Stimulated activated CD8-positive, alpha-beta memory T cell treated with anti-CD3 and anti-CD28 coated beads, Interleukin-4, amount 100 ng/mL, for 4 hours (primary cell): ENCODE data around the gene MCF2L2.

ENCODE experiments used
- DNase-seq, 2 donors: peaks; one replicate each; pipeline ENCODE4 v3.0.0-alpha.2; 2020; ENCODE audit warnings: low read depth in 2 of 2, low spot score in 1 of 2

The MCF2L2 gene

DNA sequence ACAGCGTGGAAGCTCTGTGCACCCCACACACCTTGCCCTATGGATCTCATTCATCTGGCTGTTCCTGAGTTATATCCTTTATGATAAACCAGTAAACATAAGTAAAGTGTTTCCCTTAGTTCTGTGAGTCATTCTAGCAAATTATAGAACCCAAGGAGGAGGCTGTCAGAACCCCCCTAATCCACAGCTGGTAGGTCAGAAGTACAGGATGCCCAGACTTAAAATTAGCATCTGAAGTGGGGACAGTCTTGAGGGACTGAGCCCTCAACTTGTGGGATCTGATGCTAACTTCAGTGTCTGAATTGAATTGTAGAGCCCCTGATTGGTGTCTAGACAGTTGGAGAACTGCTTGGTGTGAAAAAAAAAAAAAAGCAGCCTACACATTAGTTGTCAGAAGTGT lies 100.3 kb downstream of the MCF2L2 start:
- no peak for DNase-seq

DNA sequence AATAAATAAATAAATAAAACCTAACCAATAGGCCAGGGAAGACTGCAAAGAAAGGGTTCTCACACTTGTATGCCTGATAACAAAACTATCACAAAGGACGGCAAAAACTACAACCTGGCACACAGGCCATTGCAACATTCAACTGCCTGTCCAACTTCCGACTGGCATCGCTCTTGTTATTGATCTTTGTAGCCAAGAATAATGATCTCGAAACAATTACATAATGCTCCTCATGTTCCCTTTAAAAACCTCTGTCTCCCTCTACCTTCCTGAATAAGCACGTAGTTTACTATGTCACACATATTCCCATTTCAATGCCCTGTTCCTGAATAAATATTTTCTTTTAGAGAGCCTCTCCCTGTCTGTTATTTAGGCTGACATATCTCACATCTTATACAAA lies 101.1 kb downstream of the MCF2L2 start:
- DNase-seq = no peak

DNA sequence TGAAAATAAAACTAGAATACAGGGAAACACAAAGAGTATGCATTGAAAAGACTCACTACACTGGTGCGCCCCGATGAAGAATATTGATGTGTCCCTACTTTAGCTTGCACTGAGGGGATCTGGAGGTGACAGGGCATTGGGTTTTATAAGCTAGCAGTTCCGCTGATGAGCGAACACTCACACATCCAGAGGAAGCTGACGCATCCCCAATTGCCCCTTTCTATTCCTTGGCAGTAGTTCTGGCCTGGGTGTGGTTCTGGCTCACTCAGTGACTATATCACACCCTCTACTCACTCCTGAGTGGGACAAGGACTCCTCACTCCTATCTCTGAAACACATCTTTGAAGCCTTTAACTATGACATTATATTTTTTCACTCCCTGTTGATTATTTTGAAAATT lies 104.3 kb downstream of the MCF2L2 start:
- DNase-seq = no peak

DNA sequence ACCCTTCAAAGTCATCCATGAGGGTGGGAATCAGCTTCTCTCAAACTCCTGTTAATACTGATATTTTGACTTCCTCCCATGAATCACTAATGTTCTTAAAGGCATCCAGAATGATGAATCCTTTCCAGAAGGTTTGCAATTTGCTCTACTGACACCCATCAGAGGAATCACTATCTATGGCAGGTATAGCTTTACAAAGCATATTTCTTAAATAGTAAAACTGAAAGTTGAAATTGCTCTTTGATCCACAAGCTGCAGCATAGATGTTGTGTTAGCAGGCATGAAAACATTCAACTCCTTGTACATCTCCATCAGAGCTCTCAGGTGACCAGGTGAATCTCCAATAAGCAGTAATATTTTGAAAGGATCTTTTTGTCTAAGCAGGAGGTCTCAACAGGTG lies 109.0 kb downstream of the MCF2L2 start:
- DNase-seq = no peak

DNA sequence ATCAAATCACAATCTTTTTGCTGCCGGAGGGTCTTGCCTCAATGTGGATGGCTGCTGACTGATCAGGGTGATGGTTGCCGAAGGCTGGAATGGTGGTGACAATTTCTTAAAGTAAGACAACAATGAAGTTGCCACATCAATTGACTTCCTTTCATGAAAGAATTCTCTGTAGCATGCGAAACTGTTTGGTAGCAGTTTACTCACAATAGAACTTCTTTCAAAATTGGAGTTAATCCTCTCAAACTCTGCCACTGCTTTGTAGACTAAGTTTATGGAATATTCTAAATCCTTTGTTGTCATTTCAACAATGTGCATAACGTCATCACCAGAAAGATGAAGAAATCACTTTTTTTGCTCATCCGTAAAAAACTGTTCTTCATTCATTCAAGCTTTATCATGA lies 109.5 kb downstream of the MCF2L2 start:
- no peak for DNase-seq

DNA sequence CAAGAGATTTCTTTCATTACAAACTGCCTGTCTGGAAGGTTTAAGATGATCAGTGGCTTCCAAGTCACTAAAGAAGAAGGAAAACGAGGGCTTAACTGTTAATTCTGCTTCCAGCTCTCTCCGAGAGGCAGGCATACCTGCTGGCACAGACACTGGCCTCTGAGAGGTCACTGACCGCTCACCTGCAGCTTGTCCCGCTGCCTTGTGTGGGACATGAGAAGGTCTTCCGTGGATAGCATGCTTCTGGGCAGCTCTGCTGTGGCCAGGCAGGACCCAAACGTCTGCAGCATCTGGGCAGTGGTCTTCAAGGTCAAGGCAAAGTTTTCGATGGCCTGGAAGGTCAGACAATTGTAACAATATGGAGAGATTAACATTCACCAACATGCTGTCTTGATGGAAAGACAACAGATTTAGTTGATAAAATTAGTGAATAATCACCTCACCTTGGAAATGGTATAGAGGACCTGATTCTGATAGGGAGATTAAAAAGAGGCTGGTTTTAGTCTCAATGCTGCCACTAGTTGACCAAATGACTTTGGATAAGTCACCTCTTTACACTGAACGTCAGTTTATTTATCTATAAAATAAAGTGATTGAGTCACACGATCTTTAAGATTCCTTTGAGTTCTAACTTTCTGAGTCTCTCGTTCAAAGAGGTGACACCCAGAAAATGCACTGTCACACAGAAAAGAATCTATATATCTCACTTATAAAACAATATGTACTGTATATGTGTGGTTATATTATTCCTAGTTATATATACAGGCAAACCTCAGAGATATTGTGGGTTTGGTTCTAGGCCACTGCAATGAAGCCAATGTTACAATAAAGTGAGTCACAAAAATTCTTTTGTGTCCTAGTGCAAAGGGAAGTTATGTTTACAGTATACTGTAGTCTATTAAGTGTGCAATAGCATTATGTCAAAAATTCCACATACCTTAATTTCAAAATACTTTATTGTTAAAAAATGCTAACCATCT lies 110.2 kb downstream of the MCF2L2 start:
- DNase-seq = no peak

DNA sequence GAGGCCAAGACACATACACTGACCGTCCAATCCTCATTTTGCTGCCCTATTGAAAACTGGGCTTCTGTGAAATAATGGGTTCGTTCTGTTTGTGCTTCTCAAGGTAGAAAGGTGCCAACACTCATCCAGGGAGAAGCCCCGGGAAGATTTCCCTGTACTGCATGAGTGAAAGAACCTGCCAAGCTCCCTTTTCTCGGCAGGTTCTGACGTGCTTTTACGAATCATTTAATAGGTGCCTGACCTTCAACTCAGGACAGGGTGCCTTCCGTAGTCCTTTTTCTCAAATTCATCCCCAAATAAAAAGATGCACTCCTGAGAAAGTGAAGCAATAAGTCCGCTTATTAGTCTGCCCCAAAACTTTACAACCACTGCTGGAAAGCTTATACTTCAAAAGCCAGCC lies 111.1 kb downstream of the MCF2L2 start:
- no peak for DNase-seq

DNA sequence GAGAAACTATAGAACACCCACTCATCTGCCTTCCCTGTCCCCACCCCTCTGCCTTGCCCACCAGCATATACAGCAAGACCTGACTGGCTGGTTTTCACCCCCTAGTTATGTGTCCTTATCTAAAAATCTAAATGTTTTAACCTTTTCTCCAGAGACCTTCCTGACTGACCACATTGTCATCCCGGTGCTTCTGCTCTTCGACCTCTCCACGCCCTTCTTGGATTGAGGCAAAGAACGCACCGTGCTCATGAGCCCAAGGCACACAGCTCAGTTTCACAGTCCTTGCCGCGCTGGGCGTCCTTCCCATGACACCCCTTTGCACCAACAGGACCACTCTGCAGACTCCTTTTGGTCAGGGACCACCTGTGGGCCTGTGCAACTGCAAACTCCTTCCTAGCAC lies 112.7 kb downstream of the MCF2L2 start:
- DNase-seq = no peak

DNA sequence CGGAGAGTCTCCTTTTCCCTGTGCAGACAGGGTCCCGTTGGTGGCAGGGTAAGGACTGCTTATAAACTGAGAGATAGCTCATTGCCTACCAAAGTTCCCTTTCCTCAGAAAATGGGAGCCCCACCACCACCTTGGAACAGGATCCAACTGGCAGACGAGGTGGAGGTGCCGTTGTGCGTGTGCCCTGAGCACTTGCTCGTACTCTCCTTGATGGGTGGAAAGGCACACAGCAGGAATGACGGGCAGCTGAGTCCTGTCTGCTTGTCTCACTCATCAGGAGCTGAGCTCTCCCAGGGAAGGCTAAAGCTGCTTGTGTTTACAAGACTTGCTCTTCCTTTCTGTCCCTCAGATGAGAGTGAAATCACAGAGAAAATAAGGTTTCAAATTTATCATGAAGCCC lies 114.7 kb downstream of the MCF2L2 start:
- DNase-seq = no peak

DNA sequence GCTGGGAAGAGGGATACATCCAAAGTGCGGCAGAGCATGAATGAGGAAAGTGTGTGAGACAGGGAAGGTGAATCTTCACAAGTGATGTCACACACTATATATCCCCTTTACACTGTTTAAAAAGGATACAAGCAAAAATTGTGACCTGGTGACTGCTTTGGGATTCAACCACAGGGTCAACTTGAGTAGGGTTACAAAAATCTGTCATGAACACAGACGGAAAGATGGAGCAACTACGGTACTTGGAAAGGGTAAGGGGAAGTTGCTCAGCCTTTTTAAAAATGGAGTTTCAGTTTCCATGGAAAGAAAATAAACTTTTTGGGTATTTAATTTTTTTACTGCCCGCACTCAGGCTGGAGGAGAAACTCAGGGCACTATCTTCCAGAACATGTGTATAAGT lies 115.1 kb downstream of the MCF2L2 start:
- DNase-seq = no peak

DNA sequence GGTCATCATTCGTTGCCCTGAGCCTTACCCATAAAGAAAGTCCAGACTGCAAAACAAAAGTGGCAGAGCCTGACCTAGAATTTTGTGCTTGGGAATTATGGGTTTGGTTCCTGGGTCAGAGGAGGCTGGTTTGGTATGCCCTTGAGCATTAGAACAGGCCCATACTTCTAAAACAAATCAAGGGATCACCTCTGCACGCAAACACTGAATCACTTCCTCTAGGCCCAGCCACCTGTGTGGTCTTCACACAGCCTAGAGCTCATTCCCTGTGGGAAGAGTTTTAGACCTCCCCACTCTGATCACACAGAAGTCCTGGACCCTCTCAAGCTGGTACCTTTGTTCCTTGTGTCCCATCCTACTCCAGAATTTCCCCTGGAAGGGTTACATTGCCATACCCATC lies 116.0 kb downstream of the MCF2L2 start:
- DNase-seq = no peak

DNA sequence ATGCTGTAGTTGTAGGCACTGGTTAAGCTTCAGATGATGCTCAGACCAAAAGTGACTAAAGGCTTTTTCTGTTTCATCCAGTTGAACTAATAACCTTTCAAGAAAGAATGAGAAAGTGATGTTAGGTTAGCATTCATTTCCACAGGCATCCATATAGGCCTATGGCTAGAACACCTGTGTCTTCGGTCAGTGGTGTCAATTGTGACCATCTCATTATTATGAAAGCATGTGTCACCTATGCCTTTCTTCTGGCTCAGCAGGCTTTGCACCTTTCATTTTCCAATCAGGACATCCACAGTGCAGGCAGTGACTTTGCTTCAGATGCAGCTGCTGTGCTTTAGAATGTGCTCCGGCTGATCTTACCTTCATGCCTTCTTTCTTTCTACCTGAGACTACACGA lies 117.5 kb downstream of the MCF2L2 start:
- no peak for DNase-seq

DNA sequence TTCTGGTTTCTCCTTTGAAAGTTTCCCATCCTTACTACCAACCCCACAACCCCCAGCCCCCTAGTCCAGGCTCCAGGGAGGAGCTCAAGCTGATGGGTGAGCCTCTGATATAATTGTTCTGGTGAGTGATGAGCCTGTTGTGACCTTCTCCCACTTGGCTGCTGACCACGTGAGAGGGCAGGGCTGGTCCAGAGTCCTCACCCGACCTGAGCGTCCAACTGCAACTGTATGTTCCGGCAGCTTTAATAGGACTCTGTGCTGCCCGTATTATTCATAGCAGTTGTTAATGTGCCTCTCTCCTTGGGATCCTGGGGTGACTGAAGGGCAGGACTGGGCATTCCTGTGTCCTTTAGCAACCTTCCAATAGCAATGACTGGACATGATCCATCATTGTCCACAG lies 119.1 kb downstream of the MCF2L2 start:
- DNase-seq = no peak

DNA sequence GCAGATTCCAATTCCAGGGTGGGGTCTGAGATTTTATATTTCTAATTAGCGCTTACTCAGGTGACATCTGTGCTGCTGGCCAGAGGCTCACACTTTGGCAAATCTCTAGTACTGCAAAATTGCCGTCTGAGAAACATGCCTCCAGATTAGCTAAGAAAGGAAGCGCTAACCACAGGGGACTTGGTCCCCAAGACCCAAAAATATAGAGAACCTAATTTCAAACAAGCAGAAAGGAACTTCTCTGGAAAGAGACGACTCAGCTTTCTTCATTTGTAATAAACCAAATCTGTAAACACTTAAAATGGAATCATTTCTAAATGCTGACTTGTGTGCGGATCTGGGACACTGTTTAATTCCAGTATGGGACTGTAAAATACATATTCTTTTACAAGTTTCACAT lies 119.7 kb downstream of the MCF2L2 start:
- no peak for DNase-seq

DNA sequence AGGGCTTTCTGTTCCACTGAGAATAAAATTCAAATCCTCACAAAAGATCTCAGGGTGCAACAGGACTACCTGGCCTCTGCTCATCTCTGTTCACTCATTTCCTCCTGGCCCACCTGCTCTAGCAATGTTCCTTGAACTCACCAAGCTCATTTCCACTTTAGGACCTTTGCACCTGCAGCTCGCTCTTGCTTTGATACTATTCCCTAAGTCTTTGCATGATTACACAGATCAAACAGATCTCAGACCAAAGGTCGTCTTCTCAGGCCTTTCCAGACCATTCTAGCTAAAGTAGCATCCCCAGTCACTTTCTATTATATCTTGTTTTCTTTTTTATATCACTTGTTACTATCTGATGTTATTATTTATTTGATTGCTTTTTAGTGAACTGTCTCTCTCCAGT lies 120.7 kb downstream of the MCF2L2 start:
- DNase-seq = no peak

DNA sequence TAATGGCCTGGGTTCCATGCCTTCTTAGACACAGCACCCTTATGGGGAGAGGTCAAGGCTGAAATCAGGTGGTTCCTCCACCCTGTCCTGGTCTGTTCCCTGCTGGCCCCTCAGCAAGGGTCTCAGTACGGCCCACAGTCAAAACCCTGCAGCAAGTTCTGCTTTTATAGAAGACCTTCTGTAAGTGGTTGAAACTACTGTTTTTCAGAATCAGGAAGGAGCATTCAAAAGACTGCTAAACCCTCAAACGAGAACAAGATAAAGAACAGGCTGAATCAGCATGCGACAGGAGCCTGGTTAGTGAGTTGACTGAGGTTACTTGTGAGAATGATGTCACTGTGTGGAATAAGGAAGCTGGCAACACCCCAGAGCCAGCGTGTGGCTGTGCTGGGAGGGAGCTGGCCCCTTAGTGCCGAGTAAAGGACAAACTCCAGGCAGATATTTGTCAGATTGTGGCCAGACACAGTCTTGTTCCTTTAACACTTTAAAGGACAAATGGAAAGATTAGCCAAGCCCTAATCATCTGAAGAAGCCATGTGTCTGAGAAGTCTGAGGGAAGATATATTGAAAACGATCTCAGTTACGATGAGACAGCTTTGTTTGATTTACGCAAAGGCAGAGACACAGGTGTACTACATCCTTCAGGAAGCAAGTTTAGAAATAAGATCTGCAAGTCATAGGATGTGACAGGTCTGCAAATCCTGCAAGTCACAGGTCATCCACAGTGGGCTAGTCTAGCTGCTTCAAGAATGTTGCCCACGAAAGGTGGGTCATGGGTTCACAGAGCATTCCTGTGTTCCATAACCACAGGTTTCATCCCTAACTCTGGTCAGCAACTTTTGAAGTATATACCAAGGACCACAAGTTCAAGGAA lies 121.4 kb downstream of the MCF2L2 start:
- peak in 1 of 2 donors; percentile 35 for DNase-seq

DNA sequence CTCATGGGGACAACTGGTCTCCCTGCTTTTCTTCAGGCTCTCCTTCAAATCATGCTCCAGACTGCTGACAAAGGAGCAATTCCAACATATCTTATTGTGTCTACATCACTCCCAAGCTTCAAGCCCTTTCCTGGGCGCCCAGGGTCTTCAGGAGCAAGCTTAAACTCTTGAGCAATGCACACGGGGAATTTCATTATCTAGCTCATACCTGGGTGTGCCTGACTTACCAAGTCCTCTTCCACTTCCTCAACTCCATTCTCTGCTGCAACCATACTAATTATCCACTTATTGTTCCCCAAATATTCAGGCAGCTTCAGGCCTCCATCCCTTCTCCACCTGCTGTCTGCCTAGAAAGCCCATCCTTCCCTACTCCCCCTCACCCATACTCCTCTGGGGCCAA lies 124.7 kb downstream of the MCF2L2 start:
- no peak for DNase-seq

DNA sequence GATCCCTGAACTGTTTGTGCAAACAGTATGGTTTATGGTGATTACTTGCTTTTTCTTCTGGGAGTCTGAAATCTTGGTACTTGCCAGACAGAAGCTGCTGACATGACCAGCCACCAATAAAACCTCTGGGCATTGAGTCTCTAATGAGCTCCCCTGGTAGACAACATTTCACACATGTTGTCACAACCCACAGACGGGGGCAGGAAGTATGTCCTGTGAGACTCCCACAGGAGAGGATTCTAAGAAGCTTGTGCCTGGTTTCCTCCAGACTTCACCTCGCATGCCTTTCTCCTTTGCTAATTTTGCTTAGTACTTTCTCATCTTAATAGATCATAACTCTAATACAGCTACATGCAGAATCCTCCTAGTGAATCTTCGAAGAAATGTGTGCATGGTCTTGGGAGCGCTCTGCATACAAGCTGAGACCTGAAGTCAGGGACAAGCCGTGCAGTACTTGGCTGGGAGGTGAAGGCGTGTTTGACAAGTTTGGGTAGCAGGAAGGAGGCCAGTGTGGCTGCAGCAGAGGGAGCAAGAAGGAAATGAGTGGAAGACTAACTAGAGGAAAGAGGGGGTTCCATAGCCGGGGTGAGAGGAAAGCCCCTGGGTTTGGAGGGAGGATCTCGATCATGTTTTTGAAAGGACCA lies 126.4 kb downstream of the MCF2L2 start:
- no peak for DNase-seq

DNA sequence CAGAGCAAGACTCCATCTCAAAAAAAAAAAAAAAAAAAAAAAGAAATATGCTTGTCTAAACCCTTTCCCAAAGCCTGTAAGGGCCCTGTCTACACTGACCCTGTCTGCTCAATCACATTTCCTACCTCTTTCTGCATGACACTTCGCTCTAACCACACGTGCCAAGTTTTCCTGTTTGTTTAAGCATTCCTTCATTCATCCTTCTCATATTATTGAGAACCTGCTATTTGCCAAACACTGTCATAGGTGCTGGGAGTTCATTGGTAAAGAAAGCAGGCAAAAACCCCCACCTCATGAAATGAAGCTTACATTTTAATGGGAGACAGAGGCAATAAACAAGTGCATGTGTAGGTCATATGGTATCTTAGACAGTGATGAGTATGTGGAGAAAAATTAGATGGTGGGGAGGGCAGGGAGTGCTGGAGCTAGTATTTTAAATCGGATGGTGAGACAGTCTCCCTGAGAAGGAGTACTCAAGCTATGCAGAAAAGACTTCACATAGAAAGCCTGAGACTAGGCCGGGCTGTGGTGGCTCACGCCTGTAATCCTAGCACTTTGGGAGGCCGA lies 127.3 kb downstream of the MCF2L2 start:
- DNase-seq = no peak

DNA sequence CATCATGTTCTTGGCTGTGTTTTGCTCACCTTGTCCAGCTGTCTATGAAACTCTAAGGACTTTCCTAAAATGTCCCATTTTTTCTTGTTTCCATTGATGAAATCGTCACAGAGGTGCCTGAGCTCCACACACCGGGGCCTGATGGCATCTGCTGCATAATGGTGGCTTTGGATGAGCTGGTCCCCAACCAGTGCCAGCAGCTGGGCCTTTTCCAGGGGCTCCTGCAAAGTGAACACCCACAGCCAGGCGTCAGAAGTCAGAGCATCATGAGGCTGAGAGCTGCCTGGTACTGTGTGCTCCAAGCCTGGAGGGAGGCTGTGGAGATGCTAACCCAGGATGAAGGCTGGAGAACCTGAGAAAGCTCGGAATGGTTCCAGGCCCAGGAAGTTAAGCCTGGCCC lies 128.4 kb downstream of the MCF2L2 start:
- no peak for DNase-seq

DNA sequence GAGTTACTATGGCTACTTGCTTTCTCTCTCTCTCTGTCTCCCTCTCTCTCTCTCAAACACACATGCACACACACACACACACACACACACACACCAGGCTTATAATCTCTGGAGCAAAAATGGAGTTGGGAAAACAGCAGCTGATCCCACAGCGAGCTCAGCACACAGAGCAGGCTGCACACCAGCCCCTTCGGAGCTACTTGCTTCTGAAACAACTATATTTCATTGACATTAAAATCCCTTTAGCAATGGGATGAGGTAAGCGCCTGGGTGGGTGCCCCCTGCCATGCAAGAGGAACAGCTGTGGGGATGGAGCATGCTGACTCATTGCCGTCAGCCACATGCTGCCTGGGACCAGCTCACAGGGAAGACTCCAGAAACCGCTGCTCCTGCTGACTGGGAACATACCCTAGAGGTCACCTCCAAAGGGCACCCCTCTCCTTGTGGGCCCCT lies 129.7 kb downstream of the MCF2L2 start:
- DNase-seq = no peak
